Upper lobe of left lung (tissue), 4 donors: Measurements from ENCODE around the gene AVPI1.
A peak's percentile ranks its signal among the peaks of the same experiment; 100 is the strongest.

Source experiments
- EP300 ChIP-seq, 4 donors: sonication (generic); formaldehyde crosslinking; IDR thresholded peaks; one replicate each; pipeline ENCODE4 v1.5.1; 2017; ENCODE audit warnings: antibody characterized with exemption in 4 of 4, control low read depth in 2 of 4
- POLR2A ChIP-seq, 4 donors: fragments of 450-650 bp; IDR thresholded peaks; one replicate each; pipeline ENCODE4 v1.5.1; 2016 to 2017; ENCODE audit warnings: antibody characterized with exemption in 4 of 4, mild to moderate bottlenecking in 2 of 4
- POLR2AphosphoS5 ChIP-seq, 2 donors: sonication (generic); formaldehyde crosslinking; IDR thresholded peaks; one replicate each; pipeline ENCODE4 v1.5.1; 2017; ENCODE audit warnings: antibody characterized with exemption in 2 of 2
- TF ChIP-seq, protein P1 (sequence below), 6 experiments: fragments of 450-650 bp in 4 of 6; fragments of 200-600 bp in 2 of 6; sonication (generic) in 2 of 6; IDR thresholded peaks; one replicate each; pipeline ENCODE4 v1.5.1; 2016 to 2019; ENCODE audit warnings: antibody characterized with exemption in 6 of 6

DNA sequence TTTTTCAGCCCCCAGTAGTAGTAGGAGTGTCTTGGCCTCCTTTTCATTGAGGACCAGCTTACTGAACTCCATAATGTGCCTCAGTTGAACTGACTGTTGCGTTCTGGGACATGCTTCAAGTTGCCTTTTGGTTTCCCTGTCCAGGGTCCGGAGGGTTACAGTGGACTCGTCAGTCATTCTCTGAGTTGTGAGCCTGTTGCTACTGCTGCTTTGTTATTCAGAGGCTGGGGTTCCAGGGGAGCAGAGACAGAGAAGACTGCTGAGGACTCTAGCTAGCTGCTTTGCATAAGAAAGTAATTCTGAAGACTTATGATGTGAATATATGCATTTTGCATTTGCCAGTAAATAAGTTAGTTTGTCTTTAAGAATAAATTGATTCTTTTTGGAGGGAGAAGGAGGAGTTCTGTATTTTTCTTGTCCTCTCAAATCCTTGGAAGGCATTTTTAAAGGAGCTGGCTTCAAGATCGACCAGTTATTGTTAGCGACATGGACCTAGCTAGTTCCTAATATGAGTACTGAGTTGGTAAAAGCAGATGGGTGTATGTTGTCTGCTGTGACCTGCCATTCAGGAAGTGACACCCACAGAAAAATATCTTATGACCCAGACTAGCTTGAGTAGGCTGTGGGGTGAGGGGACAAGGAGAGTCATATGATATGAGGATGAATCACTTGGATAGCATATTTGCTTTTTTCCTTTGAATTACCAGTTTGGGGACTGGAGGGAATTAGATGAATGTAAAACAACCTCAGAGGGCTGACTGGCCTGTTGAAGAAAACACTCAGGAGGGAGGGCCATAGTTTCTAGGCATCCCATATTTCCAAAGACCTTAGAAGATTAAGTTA lies 38.3 kb downstream of the AVPI1 start:
- TF ChIP-seq, protein P1, sequence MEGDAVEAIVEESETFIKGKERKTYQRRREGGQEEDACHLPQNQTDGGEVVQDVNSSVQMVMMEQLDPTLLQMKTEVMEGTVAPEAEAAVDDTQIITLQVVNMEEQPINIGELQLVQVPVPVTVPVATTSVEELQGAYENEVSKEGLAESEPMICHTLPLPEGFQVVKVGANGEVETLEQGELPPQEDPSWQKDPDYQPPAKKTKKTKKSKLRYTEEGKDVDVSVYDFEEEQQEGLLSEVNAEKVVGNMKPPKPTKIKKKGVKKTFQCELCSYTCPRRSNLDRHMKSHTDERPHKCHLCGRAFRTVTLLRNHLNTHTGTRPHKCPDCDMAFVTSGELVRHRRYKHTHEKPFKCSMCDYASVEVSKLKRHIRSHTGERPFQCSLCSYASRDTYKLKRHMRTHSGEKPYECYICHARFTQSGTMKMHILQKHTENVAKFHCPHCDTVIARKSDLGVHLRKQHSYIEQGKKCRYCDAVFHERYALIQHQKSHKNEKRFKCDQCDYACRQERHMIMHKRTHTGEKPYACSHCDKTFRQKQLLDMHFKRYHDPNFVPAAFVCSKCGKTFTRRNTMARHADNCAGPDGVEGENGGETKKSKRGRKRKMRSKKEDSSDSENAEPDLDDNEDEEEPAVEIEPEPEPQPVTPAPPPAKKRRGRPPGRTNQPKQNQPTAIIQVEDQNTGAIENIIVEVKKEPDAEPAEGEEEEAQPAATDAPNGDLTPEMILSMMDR (IDR thresholded peaks at IDR 0.05): no peak
- TF ChIP-seq POLR2A (IDR thresholded peaks at IDR 0.05) (peak in 1 of 4 donors; percentile 69), POLR2AphosphoS5 (IDR thresholded peaks at IDR 0.05) (peak; percentile 21 to 52), EP300 (IDR thresholded peaks at IDR 0.05) (peak in 1 of 4 donors; percentile 81)
